ENCODE measurements around the gene NCKAP5L. TPM values are rescaled to one million over a fixed set of nuclear protein-coding genes. Genes with fewer than 3 reads are reported as not detected.

NCKAP5L gene
- total RNA-seq, 4 donors from 2014 or later: 36.1 to 70.2 (median 44.7) TPM

GRCh38 chr12:49807991-49808580, 20.1 kb downstream of the NCKAP5L start:
- 59 to 61% methylated on average over 12 of the region's 12 CpGs for WGBS, 2 donors
- Histone ChIP-seq H3K4me3 (peak overlapping the region in 1 of 4 donors; percentile 34), H3K27me3 (no peaks in the 10 kb centered on the region), H3K9me3 (no peaks in the 10 kb centered on the region), H3K4me1 (peaks cover 0 to 73% (median 48%) of the 10 kb centered on the region in 4 donors), H3K36me3 (peaks cover 0 to 34% (median 7%) of the 10 kb centered on the region in 3 donors), H3K27ac (peak overlapping the region; percentile 79 to 96 (median 88))
- TF ChIP-seq CTCF (IDR thresholded peaks at IDR 0.05) (no peak), EP300 (IDR thresholded peaks at IDR 0.05) (no peak), POLR2A (IDR thresholded peaks at IDR 0.05) (no peak)
- DNase-seq (ENCODE audit: low spot score in 2 of 2): no peak

- no peak for DNase-seq (ENCODE audit: low spot score in 2 of 2)
- H3K27ac ChIP-seq: peak overlapping the region in 2 of 4 donors; percentile 91 to 96
- H3K4me3 ChIP-seq: no peak overlapping the region
- H3K27me3 ChIP-seq: no peaks in the 10 kb centered on the region
- peaks cover 0 to 46% (median 10%) of the 10 kb centered on the region in 3 donors for H3K36me3 ChIP-seq
- 71 to 73% methylated on average over 7 of the region's 7 CpGs for WGBS, 2 donors
- no peaks in the 10 kb centered on the region for H3K9me3 ChIP-seq
- H3K4me1 ChIP-seq: peaks cover 0 to 73% (median 46%) of the 10 kb centered on the region in 4 donors
- TF ChIP-seq POLR2A (IDR thresholded peaks at IDR 0.05): no peak
- TF ChIP-seq EP300 (IDR thresholded peaks at IDR 0.05): no peak
- no peak for TF ChIP-seq CTCF (IDR thresholded peaks at IDR 0.05)
Observed at GRCh38 chr12:49806877-49807276, 21.3 kb downstream of the NCKAP5L start.

- peaks cover 0 to 72% (median 42%) of the 10 kb centered on the region in 4 donors for H3K4me1 ChIP-seq
- peak overlapping the region in 2 of 4 donors; percentile 91 to 96 for H3K27ac ChIP-seq
- 75 to 77% methylated on average over 7 of the region's 7 CpGs for WGBS, 2 donors
- H3K36me3 ChIP-seq: peaks cover 0 to 51% (median 10%) of the 10 kb centered on the region in 3 donors
- no peaks in the 10 kb centered on the region for H3K27me3 ChIP-seq
- no peak for TF ChIP-seq CTCF (IDR thresholded peaks at IDR 0.05)
- no peak for DNase-seq (ENCODE audit: low spot score in 2 of 2)
- H3K9me3 ChIP-seq: no peaks in the 10 kb centered on the region
- H3K4me3 ChIP-seq: no peak overlapping the region
Observed at GRCh38 chr12:49806321-49806813, 21.8 kb downstream of the NCKAP5L start.

GRCh38 chr12:49805409-49805808, 22.8 kb downstream of the NCKAP5L start:
- Histone ChIP-seq H3K4me3 (no peak overlapping the region), H3K27ac (no peak overlapping the region), H3K27me3 (no peaks in the 10 kb centered on the region), H3K36me3 (peaks cover 0 to 61% (median 10%) of the 10 kb centered on the region in 3 donors), H3K4me1 (peaks cover 0 to 69% (median 35%) of the 10 kb centered on the region in 4 donors), H3K9me3 (no peaks in the 10 kb centered on the region)
- no peak for DNase-seq (ENCODE audit: low spot score in 2 of 2)
- WGBS, 2 donors: 80 to 87% methylated on average over 5 of the region's 5 CpGs
- TF ChIP-seq POLR2A (IDR thresholded peaks at IDR 0.05): no peak
- no peak for TF ChIP-seq EP300 (IDR thresholded peaks at IDR 0.05)
- no peak for TF ChIP-seq CTCF (IDR thresholded peaks at IDR 0.05)

- Histone ChIP-seq H3K27ac (no peak overlapping the region), H3K4me1 (peaks cover 0 to 63% (median 29%) of the 10 kb centered on the region in 4 donors), H3K36me3 (peaks cover 0 to 67% (median 10%) of the 10 kb centered on the region in 3 donors), H3K27me3 (no peaks in the 10 kb centered on the region), H3K9me3 (no peaks in the 10 kb centered on the region), H3K4me3 (no peak overlapping the region)
- WGBS, 2 donors: 90 to 91% methylated on average over 10 of the region's 10 CpGs
- no peak for DNase-seq (ENCODE audit: low spot score in 2 of 2)
- TF ChIP-seq EP300 (IDR thresholded peaks at IDR 0.05) (no peak), POLR2A (IDR thresholded peaks at IDR 0.05) (no peak), CTCF (IDR thresholded peaks at IDR 0.05) (no peak)
Observed at GRCh38 chr12:49804821-49805220, 23.4 kb downstream of the NCKAP5L start.

Data from tibial nerve (tissue), 4 donors.